ENCODE results near the gene OR10X1. TPM values are rescaled to one million over a fixed set of nuclear protein-coding genes. Genes with fewer than 3 reads are reported as not detected.

OR10X1 gene
- total RNA-seq, 2 donors from 2014 or later: not detected

- no peak for ATAC-seq (replicated peaks)
- no peaks in the 10 kb centered on the region for H3K9me3 Mint-ChIP-seq
- no peak overlapping the region for H3K4me3 Mint-ChIP-seq
- no peaks in the 10 kb centered on the region for H3K4me1 Mint-ChIP-seq
- no peaks in the 10 kb centered on the region for H3K36me3 Mint-ChIP-seq (ENCODE audit: low read depth)
- peaks cover 22% of the 10 kb centered on the region for H3K27me3 Mint-ChIP-seq
- H3K27ac Mint-ChIP-seq: no peak overlapping the region
Measured at GRCh38 chr1:158552296-158552695, 27.4 kb downstream of the OR10X1 start.

GRCh38 chr1:158547533-158547932, 32.2 kb downstream of the OR10X1 start:
- peak overlapping the region; percentile 63 for H3K27ac Mint-ChIP-seq
- peaks cover 16% of the 10 kb centered on the region for H3K27me3 Mint-ChIP-seq
- no peak overlapping the region for H3K4me3 Mint-ChIP-seq
- ATAC-seq (replicated peaks): peak; percentile 56
- H3K4me1 Mint-ChIP-seq: no peaks in the 10 kb centered on the region
- H3K36me3 Mint-ChIP-seq (ENCODE audit: low read depth): no peaks in the 10 kb centered on the region
- no peaks in the 10 kb centered on the region for H3K9me3 Mint-ChIP-seq

- H3K4me1 Mint-ChIP-seq: no peaks in the 10 kb centered on the region
- no peaks in the 10 kb centered on the region for H3K9me3 Mint-ChIP-seq
- no peaks in the 10 kb centered on the region for H3K36me3 Mint-ChIP-seq (ENCODE audit: low read depth)
- H3K27me3 Mint-ChIP-seq: peaks cover 1% of the 10 kb centered on the region
- ATAC-seq (replicated peaks): no peak
- H3K27ac Mint-ChIP-seq: no peak overlapping the region
- H3K4me3 Mint-ChIP-seq: no peak overlapping the region
Measured at GRCh38 chr1:158537609-158538008, 42.1 kb downstream of the OR10X1 start.

- Mint-ChIP-seq H3K36me3 (ENCODE audit: low read depth) (no peaks in the 10 kb centered on the region), H3K4me1 (no peaks in the 10 kb centered on the region), H3K27ac (no peak overlapping the region), H3K9me3 (no peaks in the 10 kb centered on the region), H3K27me3 (peaks cover 14% of the 10 kb centered on the region), H3K4me3 (no peak overlapping the region)
- no peak for ATAC-seq (replicated peaks)
Measured at GRCh38 chr1:158534496-158534895, 45.2 kb downstream of the OR10X1 start.

Other genes with a start within 250 kb of the OR10X1 start
- gene CD1B, start 248.4 kb downstream of the OR10X1 start, total RNA-seq: not detected
- gene CD1E, start 226.0 kb downstream of the OR10X1 start, total RNA-seq: not detected
- not detected for gene OR10T2, start 180.4 kb downstream of the OR10X1 start, total RNA-seq
- not detected for gene OR10K2, start 153.7 kb downstream of the OR10X1 start, total RNA-seq
- not detected for gene OR10K1, start 118.1 kb downstream of the OR10X1 start, total RNA-seq
- gene OR10R2, start 107.7 kb downstream of the OR10X1 start, total RNA-seq: not detected
- not detected for gene OR6Y1, start 25.5 kb downstream of the OR10X1 start, total RNA-seq
- not detected for gene OR6P1, start 9.3 kb downstream of the OR10X1 start, total RNA-seq
- not detected for gene OR10Z1, start 25.4 kb upstream of the OR10X1 start, total RNA-seq
- under 1 TPM in 1 of 2 donors, not detected in 1; 0.42 TPM for gene SPTA1, start 106.8 kb upstream of the OR10X1 start, total RNA-seq
- gene OR6K2, start 120.8 kb upstream of the OR10X1 start, total RNA-seq: not detected
- not detected for gene OR6K3, start 140.8 kb upstream of the OR10X1 start, total RNA-seq
- not detected for gene OR6K6, start 174.8 kb upstream of the OR10X1 start, total RNA-seq
- gene OR6N1, start 192.3 kb upstream of the OR10X1 start, total RNA-seq: not detected
- not detected for gene OR6N2, start 201.3 kb upstream of the OR10X1 start, total RNA-seq

All from activated T-helper 17 cell treated with anti-CD3 and anti-CD28 coated beads, Interleukin-2, amount 50 U/mL, for 72 hours (primary cell).